SK-N-MC (cell line): ENCODE data around the gene LENEP.

Source experiments
- EZH2 ChIP-seq: fragments of 200-600 bp; sonication (generic); IDR thresholded peaks from one replicate; pipeline ENCODE4 v1.6.1; 2017; ENCODE audit warnings: antibody characterized with exemption
- FOXP2 ChIP-seq: optimal IDR thresholded peaks from 2 replicates; pipeline ENCODE3; 2011; ENCODE audit warnings: mild to moderate bottlenecking, moderate library complexity; ENCODE audit not compliant: insufficient read depth; ENCODE audit errors: extremely low read length, control extremely low read depth
- POLR2AphosphoS5 ChIP-seq: IDR thresholded peaks from 2 replicates; pipeline ENCODE4 v1.6.1; 2012; ENCODE audit warnings: mild to moderate bottlenecking, low read depth, low read length, borderline replicate concordance

GRCh38 chr1:155037851-155038441, 44.6 kb downstream of the LENEP start:
- TF ChIP-seq EZH2 (no peak), POLR2AphosphoS5 (no peak), FOXP2 (no peak)
